Dermis blood vessel endothelial cell (primary cell): ENCODE results near the gene SYNPO2. TPM values are rescaled to one million over a fixed set of nuclear protein-coding genes. Genes with fewer than 3 reads are reported as not detected.
A peak's percentile ranks its signal among the peaks of the same experiment; 100 is the strongest.

Source experiments
- DNase-seq: peaks from one replicate; pipeline ENCODE4 v3.0.0; 2010
- total RNA-seq: library from RNA; depleted of rRNA; stranded (reverse); fragments of >200 nt; gene quantifications from 2 replicates; pipeline ENCODE4 v1.2.3, GENCODE V29; 2014

SYNPO2 gene
- total RNA-seq, 1 donor from 2014 or later = 0.17 TPM

GRCh38 chr4:119070301-119070700 is 181.6 kb downstream of the SYNPO2 start:
- no peak for DNase-seq

DNA sequence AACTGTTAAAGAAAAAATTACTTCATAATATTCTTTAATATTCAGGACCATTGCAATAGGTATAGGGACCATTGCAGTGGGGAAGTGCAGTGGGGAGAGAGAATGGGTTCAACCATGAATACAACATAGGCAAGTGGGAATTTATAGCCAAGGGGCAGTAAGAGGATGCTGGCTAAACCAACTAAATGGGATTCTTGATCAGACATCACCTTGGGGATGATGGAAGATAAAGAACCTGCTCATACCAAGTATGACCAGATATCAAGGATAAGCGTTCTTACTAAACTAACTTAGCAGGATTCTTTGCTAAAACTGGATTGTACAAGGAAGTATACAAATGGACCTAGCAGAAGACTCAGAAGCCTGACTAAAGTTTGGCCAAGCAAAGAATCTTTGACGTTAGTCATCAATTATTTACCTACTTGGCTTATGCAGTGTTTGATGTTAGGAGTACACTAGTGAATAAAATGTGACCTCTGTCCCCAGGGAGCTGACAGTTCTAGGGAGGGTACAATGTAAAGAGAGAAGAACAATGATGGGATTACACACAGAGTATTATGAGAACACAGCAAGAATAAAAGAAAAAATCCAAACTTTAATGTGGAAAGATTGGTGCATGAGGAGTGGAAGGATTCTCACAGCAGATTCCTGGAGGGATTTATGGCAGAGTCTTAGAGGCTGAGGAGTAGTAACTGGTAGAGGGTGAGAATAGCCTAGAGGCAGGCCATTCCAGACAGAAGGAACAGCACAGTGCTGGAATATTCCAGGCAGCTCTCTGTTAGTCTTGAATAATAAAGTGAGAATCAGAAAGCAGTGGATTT is 192.3 kb downstream of the SYNPO2 start:
- DNase-seq = no peak

DNA sequence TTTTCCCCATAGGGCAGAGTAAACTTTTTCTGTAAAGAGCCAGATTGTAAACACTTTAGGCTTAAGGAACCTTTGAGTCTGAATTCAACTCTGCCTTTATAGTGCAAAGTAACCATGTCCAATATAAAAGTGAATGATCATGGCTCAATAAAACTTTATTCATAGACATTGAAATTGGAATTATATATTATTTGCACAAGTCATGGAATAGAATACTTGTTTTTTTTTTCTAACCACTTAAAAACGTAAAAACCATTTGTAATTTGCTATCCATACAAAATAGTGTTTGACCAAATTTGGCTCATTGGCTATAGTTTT is 192.8 kb downstream of the SYNPO2 start:
- DNase-seq = no peak

DNA sequence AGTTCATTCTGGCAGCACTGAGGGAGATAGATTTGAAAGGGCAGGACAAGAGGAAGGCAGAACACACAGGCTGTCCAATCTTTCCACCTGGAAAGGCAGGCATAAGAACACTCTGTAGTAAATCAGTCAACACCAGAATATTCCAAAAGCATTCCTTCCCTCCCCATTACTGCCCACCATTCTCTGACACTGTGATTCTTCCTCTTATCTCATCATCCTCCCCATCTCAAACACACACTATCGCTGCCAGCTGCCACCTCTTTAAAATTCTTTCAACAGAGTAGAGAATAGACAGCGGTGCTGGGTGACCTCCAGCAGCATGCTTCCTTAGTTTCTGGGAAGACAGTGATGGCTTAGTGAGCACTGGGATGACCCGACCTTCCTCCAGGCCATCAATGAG is 193.3 kb downstream of the SYNPO2 start:
- DNase-seq = no peak

GRCh38 chr4:119082661-119083060 is 194.0 kb downstream of the SYNPO2 start:
- no peak for DNase-seq

- DNase-seq = no peak
Measured at GRCh38 chr4:119084513-119084912, 195.9 kb downstream of the SYNPO2 start.

- peak; percentile 50 for DNase-seq
Measured at GRCh38 chr4:119087121-119087520, 198.5 kb downstream of the SYNPO2 start.

GRCh38 chr4:119087656-119088055 is 199.0 kb downstream of the SYNPO2 start:
- no peak for DNase-seq

DNA sequence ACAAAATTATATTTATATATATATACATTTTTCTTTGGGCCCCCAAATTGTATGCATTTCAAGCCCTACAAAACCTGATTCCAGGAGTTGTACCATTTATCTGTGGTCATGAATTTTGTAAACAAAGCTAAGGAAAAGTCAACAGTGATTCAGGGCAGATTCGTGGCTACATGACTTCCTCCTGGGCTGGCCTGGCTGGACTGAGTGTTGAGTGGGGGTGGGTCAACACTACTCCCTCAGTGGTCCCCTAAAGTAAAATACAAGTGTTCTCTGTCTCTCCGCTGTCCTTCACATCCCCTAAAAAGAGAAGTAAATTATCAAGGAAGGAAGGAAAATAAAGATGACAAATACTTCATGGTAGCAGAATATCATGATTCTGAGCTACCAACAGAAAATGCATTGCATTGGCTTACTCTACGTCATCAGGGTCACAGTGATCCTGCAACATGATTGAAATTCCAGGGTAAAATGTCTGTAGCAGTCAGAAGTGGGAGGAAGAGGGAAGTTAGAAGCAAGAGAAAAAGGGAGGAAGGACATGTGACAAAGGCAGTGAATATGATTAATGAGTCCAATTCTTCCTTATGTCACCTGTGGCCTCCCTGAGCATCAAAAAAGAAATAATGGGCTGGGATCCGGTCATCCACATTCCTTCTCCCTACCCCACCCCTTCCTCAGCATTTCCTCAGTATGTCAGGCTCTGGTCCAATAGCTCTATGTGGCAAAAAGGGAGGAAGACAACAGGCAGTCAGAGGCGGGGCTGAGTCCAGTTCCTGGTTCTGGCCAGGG is 204.6 kb downstream of the SYNPO2 start:
- DNase-seq = no peak

- no peak for DNase-seq
Measured at GRCh38 chr4:119097282-119097900, 208.7 kb downstream of the SYNPO2 start.

- DNase-seq = no peak
Measured at GRCh38 chr4:119098306-119098705, 209.7 kb downstream of the SYNPO2 start.

GRCh38 chr4:119099227-119099810 is 210.7 kb downstream of the SYNPO2 start:
- no peak for DNase-seq

DNA sequence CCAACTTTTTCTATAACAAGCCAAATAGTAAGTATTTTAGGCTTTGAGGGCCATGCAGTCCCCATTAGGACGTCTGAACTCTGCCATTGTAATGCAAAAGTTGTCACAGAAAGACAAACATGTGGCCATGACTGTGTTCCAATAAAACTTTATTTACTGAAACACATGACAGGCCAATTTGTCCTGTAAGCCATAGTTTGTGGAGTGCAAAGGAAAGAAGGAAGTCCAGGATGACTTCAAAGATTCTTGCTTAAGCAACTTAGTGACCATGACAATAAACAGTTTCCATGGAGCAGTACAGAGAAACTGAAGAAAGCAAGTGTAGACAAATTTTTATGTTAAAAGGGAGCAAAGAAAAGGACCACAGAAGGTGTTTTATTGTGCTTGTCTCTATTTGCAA is 212.0 kb downstream of the SYNPO2 start:
- DNase-seq = no peak

DNA sequence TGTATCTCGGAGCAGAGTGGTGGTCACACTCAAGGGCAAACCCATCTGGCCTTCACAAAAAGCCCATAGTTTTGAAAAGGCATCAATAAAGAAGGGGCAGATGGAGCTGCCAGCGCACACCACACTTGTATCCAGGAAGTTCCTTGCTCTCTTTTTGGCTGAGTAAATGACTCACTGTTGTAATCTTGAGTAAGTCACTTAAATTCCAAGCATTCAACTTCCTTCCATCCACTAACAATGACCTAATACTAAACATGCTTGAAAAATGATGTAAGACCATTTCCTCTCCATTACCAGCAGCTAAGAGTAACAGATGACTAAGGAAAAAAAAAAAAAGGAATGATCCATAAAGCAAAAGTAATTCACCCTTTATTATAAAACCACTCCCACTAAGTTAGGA is 214.6 kb downstream of the SYNPO2 start:
- DNase-seq = peak; percentile 96

- DNase-seq = no peak
Measured at GRCh38 chr4:119104644-119105273, 216.1 kb downstream of the SYNPO2 start.

GRCh38 chr4:119105605-119106004 is 217.0 kb downstream of the SYNPO2 start:
- DNase-seq = peak; percentile 32

GRCh38 chr4:119106036-119107000 is 217.7 kb downstream of the SYNPO2 start:
- peak; percentile 51 for DNase-seq

- no peak for DNase-seq
Measured at GRCh38 chr4:119110121-119110520, 221.5 kb downstream of the SYNPO2 start.
